Measurements from ENCODE around the gene SLC28A1.

DNA sequence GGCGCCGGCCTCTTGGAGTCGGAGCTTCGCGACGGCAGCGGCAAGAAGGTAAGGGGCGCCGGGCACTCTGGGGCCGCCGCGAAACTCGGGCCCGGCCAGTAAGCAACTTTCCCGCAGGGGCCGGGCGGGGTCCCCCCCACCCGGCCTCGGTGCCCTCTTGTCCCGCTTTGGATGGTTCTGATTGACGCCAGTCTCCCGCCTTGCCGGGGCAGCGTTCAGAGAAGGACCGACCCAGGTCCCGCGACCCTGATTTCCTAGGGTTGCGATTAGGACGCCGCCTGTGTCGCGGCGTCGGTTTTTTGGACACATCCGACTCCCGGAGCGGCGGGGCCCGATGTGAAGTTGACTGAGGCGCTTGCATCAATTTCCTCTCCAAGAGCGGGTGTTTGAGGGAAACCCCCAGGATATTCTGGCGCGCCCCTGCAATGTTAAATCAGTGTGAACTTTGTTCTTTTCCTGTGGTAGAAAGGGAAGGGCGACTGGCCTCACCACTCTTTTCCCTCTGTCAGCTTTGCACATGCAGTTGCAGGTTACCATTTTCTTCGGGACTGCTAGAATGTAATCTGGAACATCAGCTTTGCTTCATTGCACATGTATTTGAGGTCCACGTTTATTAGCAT lies 97.9 kb downstream of the SLC28A1 start:
- TF ChIP-seq, protein P1, sequence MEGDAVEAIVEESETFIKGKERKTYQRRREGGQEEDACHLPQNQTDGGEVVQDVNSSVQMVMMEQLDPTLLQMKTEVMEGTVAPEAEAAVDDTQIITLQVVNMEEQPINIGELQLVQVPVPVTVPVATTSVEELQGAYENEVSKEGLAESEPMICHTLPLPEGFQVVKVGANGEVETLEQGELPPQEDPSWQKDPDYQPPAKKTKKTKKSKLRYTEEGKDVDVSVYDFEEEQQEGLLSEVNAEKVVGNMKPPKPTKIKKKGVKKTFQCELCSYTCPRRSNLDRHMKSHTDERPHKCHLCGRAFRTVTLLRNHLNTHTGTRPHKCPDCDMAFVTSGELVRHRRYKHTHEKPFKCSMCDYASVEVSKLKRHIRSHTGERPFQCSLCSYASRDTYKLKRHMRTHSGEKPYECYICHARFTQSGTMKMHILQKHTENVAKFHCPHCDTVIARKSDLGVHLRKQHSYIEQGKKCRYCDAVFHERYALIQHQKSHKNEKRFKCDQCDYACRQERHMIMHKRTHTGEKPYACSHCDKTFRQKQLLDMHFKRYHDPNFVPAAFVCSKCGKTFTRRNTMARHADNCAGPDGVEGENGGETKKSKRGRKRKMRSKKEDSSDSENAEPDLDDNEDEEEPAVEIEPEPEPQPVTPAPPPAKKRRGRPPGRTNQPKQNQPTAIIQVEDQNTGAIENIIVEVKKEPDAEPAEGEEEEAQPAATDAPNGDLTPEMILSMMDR (conservative IDR thresholded peaks at IDR 0.05; ENCODE audit: low read length), result no peak
- TF ChIP-seq EZH2phosphoT487 (IDR thresholded peaks at IDR 0.05; ENCODE audit: borderline replicate concordance, low read depth, low read length), result no peak

Data from OCI-LY7 (cell line).